ENCODE measurements around the gene SUMO3. TPM values are rescaled to one million over a fixed set of nuclear protein-coding genes. Genes with fewer than 3 reads are reported as not detected.

The SUMO3 gene
- total RNA-seq, 1 experiment from 2014 or later: 81.7 TPM

- TF ChIP-seq ZNF532 (CRISPR knock-in tag; IDR thresholded peaks at IDR 0.05; ENCODE audit: borderline replicate concordance): no peak
- TF ChIP-seq SP1 (CRISPR knock-in tag; conservative IDR thresholded peaks at IDR 0.05): no peak
- no peak for TF ChIP-seq ARID4B (CRISPR knock-in tag; IDR thresholded peaks at IDR 0.05; ENCODE audit: borderline replicate concordance)
- no peak; the same call in 1 of the 2 replicates for TF ChIP-seq CTCF (IDR thresholded peaks at IDR 0.05)
- TF ChIP-seq ZNF138 (CRISPR knock-in tag; conservative IDR thresholded peaks at IDR 0.05): no peak
- TF ChIP-seq PRDM15 (CRISPR knock-in tag; IDR thresholded peaks at IDR 0.05): no peak
- no peak for TF ChIP-seq E2F1 (CRISPR knock-in tag; IDR thresholded peaks at IDR 0.05)
- TF ChIP-seq SMAD4 (CRISPR knock-in tag; IDR thresholded peaks at IDR 0.05): no peak
- no peak for TF ChIP-seq STAT6 (CRISPR knock-in tag; conservative IDR thresholded peaks at IDR 0.05; ENCODE audit: low read depth)
- no peak for TF ChIP-seq ATF2 (CRISPR knock-in tag; IDR thresholded peaks at IDR 0.05; ENCODE audit: borderline replicate concordance, low read depth)
- no peak for TF ChIP-seq GABPB1 (CRISPR knock-in tag; IDR thresholded peaks at IDR 0.05)
- TF ChIP-seq ETV6 (CRISPR knock-in tag; IDR thresholded peaks at IDR 0.05): no peak
Measured at GRCh38 chr21:44793592-44794374, 24.1 kb downstream of the SUMO3 start (continued).
